PC-3 (cell line): ENCODE results near the gene RPS6KA2.

Experiments used
- CTCF ChIP-seq: fragments of 300-600 bp; sonication (generic); conservative IDR thresholded peaks from 2 replicates; pipeline ENCODE4 v1.5.1; 2017; ENCODE audit warnings: antibody characterized with exemption, low read depth, mild to moderate bottlenecking, low read length
- EZH2 ChIP-seq: fragments of 300-600 bp; sonication (generic); IDR thresholded peaks from one replicate; pipeline ENCODE4 v1.6.1; 2017; ENCODE audit warnings: antibody characterized with exemption, mild to moderate bottlenecking, low read length; ENCODE audit not compliant: unreplicated experiment

GRCh38 chr6:166587631-166588413, 39.2 kb downstream of the RPS6KA2 start:
- TF ChIP-seq EZH2 (no peak), CTCF (no peak)
